Measurements from ENCODE around the gene ARHGAP22.

DNA sequence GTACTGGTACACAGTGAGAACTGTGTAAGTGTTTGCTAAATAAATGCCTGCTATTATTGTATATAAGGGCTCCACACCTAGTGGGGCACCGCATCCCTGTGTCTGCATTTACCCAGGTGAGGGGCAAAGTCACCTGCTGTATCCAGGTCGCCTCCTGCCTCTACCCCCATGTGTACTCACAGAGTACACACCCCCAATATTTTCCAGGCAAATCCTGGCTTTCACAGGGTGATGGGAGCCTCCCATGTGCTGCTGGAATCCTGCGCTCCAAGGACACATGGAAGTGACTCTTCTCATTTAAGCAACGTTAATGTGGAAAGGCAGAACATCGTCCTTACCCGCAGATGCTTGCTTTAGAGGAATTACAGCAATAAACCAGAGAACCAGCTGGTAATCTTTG is 48.2 kb downstream of the ARHGAP22 start:
- TF ChIP-seq CTCF (IDR thresholded peaks at IDR 0.05): no peak
- no peak for TF ChIP-seq ZFX (IDR thresholded peaks at IDR 0.05; ENCODE audit: borderline replicate concordance)
